VCaP (cell line): Measurements from ENCODE around the gene TRRAP.
A peak's percentile ranks its signal among the peaks of the same experiment; 100 is the strongest.

Experiments
- H3K27ac ChIP-seq: fragments of 450-650 bp; 2 replicates; pipeline ENCODE4 v1.5.1; 2017
- CTCF ChIP-seq: fragments of 450-650 bp; conservative IDR thresholded peaks from 2 replicates; pipeline ENCODE4 v1.5.1; 2017; ENCODE audit warnings: mild to moderate bottlenecking, moderate library complexity

Gene TRRAP

GRCh38 chr7:98908585-98908984 is 30.3 kb downstream of the TRRAP start:
- no peak overlapping the region for H3K27ac ChIP-seq
- no peak for TF ChIP-seq CTCF

GRCh38 chr7:98909487-98909886 is 31.2 kb downstream of the TRRAP start:
- peak overlapping the region; percentile 16; the same call in 1 of the 2 replicates for H3K27ac ChIP-seq
- TF ChIP-seq CTCF, result no peak

GRCh38 chr7:98910427-98910826 is 32.1 kb downstream of the TRRAP start:
- no peak for TF ChIP-seq CTCF

GRCh38 chr7:98911916-98912315 is 33.6 kb downstream of the TRRAP start:
- H3K27ac ChIP-seq, result no peak overlapping the region

More at GRCh38 chr7:98910427-98910826, 32.1 kb downstream of the TRRAP start:
- no peak overlapping the region for H3K27ac ChIP-seq

GRCh38 chr7:98913026-98913425 is 34.7 kb downstream of the TRRAP start:
- no peak for TF ChIP-seq CTCF
- H3K27ac ChIP-seq, result no peak overlapping the region

More at GRCh38 chr7:98911916-98912315, 33.6 kb downstream of the TRRAP start:
- no peak for TF ChIP-seq CTCF

GRCh38 chr7:98913612-98914011 is 35.3 kb downstream of the TRRAP start:
- no peak for TF ChIP-seq CTCF
- no peak overlapping the region for H3K27ac ChIP-seq

- TF ChIP-seq CTCF, result no peak
- H3K27ac ChIP-seq, result no peak overlapping the region
These were observed 39.0 kb downstream of the TRRAP start for GRCh38 chr7:98917331-98917730.
